ENCODE results near the gene FAXDC2.

FAXDC2 gene

GRCh38 chr5:154850255-154851062 lies at the start of gene FAXDC2:
FAXDC2 (minus strand) TSS chr5:154850603; CDS start chr5:154838178, 12,425 bp downstream.
- no peak for DNase-seq

DNA sequence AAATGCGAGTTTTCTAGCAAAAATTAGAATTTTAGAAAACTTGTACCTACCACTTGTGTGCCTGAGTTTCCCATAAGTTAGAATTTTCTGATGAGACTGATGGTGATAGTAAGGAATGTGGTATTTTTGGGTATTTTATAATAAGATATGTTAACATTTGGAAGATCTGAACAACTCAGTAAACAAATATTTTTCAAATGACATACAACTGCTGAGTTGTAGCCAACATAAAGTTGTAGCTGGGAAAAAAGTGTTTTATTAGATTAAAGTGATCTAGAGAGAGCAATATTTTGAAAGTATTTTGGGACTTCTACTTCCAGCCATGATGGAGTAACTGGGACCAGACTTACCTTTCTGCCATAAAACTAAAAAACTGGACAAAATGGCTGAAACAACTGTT lies 49.7 kb upstream of the FAXDC2 start:
- no peak for DNase-seq

DNA sequence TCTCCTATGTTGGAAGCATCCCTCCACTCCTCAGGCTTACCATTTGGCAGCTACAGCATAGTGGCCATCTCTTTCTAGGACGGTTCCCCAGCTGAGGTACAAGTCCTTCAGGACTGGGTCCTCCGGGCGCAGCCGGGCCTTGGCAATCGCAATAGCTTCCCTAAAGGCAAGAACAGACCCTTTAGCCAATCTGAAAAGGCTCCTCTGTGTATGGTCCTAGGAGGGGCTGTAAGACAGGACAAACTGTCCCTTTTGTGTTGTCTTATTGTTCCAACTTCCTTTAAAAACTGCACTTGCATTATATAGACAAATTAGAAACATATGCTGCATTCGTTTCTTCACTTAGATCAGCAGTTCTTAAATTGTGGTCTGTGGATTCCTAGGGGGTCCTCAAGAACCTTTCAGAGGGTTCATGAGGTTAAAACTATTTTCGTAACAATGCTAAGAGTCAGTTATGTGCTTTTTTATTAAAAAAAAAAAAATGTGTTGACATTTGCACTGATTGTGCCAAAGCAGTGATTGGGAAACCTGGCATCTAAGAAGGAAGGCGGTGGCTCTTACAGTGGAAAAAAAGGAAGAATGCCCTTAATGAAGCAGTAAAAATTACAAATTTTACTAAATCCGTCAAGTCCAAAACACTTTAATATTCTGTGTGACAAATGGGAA lies 48.9 kb upstream of the FAXDC2 start:
- no peak for DNase-seq

DNA sequence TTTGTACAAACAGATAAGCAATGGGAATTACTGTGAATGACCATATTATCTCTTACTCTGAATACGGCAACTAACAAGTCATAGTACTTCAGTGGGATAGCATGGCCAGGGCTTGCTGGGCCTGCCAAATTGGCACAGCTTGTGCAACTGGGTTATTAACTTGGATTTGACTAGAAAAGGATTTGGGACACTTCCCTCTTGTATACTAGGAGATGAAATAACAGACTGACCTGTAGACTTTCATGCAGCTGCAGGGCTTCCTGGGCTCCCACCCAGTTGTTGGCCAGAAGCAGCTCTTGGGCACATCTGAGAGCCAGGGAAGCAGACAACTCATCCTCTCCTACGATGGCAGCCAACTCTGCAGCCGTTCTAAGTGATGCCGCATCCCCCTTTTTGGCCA lies 47.8 kb upstream of the FAXDC2 start:
- DNase-seq: no peak

DNA sequence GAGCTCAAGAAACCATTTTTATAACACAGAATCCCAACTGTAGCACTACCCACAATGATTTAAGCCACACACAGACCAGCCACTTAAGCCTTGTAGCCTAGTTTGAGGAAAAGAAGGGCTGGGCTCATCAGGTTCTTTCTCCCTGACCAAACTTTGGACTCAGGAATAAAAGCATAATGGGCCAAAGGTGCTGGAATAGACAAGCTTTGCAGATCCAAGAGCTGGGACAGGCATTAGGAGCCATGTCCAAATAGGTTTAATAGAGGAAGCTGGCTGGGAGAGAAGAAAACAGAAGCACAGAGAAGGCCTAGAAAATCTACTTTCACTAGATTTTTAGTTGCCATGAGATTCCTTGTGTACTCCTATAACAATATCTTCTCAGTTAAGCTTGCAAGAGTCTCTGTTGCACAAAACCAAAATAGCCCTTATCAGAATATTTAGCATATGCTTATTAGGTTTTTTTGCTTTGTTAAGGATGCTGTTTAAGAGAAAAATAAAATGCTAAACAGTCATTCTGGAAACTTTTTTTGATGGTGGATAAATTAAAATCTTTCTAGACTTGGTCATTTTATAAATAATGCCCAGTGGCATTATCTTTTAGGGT lies 46.3 kb upstream of the FAXDC2 start:
- DNase-seq: no peak

DNA sequence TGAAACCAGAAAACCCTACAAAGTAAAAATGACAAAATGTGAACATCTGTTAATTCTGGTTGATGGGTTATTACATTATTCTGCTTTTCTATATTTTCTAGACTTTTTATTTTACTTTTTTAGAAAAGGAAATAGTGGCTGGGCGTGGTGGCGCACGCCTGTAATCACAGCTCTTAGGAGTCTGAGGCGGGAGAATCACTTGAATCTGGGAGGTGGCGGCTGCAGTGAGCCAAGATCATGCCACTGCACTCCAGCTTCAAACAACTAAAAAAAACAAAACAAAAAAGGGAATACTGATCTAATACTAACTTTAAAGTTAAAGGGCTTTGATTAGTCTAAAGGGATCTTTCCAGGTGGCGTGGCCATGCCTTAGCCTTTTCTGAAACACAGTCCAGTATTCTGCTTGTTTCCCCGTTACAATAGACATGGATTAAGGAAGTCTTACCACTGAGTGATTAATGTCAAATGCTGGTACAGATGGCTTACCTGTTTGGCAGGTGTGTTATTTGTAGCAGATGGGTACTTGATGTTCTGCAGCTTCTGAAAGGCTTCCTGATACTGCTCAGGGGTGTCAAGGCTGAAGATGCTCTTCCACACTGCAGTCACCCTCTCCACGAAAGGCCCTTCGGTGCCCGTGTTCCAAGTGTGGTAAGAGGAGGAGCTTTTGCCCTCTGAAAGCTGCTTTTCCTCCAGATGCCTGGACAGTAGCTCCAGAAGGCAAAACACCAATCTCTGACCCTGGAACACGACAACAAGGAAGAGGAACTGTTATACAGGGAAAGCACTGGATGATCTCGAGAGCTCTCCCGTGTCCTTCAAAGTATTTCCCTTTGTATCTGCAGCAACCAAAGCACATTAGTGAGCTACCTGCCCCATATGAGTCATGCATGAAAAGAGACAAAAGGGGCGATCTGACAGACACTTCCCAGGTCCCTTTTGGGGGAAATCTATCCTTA lies 45.5 kb upstream of the FAXDC2 start:
- no peak for DNase-seq

GRCh38 chr5:154893381-154893780 lies 43.0 kb upstream of the FAXDC2 start:
- no peak for DNase-seq

GRCh38 chr5:154892369-154892771 lies 42.0 kb upstream of the FAXDC2 start:
- no peak for DNase-seq

GRCh38 chr5:154885439-154885838 lies 35.0 kb upstream of the FAXDC2 start:
- DNase-seq: no peak

GRCh38 chr5:154884424-154884823 lies 34.0 kb upstream of the FAXDC2 start:
- no peak for DNase-seq

DNA sequence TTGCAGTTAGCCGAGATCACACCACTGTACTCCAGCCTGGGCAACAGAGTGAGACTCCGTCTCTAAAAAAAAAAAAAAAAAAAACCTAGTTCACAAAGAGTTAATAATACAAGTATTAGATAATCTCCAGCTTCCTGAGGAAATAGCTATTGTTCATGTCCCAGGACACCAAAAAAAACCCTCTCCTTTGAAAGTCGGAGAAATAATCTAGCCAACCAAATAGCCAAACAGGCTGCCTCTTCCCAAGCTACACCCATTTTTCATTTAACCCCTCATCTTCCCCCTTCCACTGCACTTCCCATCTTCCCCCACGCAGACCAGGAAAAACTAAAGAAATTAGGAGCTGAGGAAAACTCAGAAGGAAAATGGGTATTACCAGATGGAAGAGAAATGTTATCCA lies 31.6 kb upstream of the FAXDC2 start:
- DNase-seq: no peak

DNA sequence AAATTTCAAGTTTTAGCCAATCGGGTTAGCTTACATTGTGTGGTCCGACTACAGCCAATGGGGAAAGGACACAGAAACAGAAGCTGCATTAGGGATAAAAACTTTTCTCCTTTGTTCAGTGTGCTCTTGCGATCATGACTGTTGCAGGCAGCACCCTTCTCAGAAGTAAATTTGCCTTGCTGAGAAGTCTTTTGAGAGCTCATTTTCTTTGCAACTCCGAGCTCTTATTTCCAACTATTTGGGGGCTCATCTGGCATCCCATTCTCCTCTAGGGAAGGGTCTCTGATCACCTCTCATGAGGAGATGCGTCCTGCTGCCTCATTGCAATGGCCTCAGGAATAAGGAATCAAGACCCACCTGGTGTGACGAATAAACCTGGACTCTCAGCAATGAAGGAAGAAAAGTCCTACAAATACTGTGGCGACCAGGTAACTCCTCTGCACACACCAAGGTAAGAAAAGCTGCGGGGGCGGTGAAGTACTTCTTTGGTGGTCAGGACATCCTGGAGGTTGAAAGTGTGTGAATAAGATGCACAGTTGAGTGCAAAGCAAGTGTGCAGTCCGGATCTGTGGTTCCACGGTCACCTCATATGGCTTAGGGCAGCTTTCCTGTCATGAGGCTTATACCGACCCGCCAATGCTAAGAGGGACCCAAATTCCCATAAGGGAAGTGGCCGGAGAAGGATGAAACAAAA lies 28.4 kb upstream of the FAXDC2 start:
- DNase-seq: no peak

GRCh38 chr5:154873791-154874331 lies 23.5 kb upstream of the FAXDC2 start:
- DNase-seq: no peak

DNA sequence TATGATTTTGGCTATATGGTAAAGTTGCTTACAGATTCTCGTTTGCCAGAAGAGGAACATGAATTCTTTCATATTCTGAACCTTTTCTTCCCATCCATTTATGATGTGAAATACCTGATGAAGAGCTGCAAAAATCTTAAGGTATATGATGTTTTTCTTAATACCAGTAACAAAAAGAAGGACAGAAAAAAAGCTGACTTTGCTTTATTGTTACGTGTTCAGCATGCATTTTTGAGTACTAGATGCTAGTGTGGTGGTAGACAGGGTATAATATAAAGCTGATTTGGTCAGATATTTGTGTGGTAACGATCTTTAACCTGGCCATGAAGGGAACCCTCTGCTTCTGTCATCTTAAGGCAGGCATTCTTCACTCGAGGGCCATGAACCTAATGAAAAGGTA lies 21.3 kb upstream of the FAXDC2 start:
- DNase-seq: no peak

DNA sequence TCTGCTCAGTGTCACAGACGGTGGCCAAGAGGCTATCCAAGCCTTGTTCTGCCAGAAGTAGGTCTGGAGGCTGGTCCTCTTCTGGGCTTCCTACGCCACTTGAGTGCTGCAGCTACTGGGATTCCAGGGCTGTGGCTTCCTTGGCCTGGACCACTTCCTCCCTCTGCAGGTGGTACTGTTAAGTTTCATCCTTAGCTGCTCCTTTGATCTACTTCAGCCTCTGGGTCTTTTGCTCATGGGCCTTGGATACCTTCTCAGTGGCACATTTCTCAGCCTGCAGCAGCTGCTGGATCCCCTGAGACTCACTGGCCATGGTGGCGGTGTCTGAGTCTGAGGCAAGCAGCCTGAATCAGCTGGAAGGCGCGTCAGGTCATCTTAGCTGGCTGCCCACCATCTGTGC lies 18.3 kb upstream of the FAXDC2 start:
- no peak for DNase-seq

DNA sequence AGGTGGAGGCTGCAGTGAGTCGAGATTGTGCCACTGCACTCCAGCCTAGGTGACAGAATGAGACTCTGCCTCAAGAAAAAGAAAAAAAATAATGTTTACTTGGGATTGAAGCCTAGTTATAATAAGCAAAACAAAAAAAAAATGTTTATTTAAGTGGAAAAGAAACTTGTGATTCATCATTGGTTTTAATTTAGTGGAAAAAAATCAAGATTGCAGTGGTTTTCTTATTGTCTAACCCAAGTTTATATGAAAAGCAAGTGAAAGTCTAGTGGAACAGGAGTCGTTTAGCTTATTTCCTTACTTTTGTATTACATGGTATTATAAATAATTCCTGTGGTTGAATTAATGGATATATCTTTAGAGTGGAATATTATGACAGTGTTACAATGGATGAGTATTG lies 16.4 kb upstream of the FAXDC2 start:
- no peak for DNase-seq

DNA sequence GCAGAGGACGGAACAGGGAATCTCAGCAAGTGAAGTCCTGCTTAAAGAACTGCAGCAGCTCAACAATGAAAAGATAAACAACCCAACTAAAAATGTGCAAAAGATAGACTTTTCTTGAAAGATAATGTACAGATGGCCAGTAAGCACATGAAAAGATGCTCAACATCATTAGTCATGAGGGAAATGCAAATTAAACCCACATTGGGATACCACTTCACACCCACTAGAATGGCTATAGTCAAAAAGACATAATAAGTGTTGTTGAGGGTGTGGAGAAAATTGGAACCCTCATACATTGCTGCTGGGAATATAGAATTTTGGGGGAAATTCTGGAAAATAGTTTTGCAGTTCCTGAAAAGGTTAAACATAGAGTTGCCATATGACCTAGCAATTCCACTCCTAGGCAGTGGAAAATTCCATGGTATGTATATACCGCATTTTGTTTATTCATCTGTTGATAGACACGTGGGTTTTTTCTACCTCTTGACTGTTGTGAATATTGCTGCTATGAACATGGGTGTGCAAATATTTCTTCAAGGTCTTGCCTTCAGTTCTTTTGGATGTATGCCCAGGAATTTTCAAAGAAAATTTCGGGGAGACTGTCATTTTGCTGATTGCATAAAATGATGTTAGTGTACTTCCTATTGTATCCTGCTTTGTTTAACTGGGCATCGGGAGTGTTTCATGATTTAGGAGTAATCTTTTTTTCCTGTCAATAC lies 15.2 kb upstream of the FAXDC2 start:
- no peak for DNase-seq

DNA sequence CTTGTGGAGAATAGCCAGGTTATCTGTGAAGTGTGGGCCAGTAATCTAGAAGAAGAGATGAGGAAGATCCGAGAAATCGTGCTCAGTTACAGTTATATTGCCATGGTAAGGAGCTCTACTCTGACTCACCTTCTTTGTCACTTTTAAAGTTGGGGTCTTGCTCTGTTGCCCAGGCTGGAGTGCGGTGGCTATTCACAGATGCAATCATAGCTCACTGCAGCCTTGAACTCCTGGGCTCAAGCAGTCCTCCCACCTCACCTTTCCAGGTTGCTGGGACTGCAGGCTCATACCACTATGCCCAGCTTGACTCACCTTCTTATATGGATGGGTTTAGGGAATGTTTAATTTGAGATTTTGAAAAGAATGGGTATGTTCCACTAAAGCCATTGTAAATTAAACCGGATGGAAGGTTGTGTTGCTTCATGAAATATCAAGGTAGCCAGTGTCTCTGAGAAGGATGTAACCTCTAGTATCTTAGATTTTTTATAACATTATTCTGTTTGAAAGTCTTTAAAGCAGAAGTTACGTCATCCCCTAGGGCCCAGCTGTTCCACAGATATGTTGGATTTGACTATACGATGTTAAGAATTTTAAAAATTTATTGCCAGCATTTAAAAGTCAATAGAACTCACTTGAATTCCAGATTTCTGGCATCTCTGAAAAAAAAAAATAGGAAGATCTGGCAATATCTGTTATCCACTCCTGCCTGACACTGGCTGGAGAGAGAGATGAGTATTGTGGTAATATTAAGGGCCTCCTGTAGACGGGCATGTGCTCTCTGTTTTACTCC lies 13.1 kb upstream of the FAXDC2 start:
- DNase-seq: no peak

GRCh38 chr5:154862766-154863165 lies 12.4 kb upstream of the FAXDC2 start:
- DNase-seq: no peak

DNA sequence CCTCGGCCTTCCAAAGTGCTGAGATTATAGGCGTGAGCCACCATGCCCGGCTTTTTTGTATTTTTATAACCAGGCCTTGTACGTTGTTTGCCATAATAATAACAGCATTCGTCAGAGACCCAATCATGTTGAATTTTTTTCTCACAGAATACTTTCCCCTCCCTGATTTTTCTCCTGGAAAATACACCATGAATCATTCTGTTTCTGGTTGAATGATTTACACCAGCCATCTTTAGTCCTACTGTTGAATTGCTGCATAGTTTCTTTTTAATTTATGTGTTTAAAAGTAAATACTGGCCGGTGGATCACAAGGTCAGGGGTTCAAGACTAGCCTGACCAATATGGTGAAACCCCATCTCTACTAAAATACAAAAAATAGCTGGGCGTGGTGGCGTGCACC lies 11.5 kb upstream of the FAXDC2 start:
- DNase-seq: no peak

GRCh38 chr5:154860765-154861164 lies 10.4 kb upstream of the FAXDC2 start:
- no peak for DNase-seq

Data from NCI-H510A treated with DMSO at 0.1 percent for 48 hours (cell line).